GM12891 (cell line): ENCODE results near the gene C9.
A peak's percentile ranks its signal among the peaks of the same experiment; 100 is the strongest.
"Not testable (repeated sequence)": the region's sequence is repeated elsewhere in the genome, so short reads cannot be mapped to it uniquely, and the experiment has no call there.

ENCODE experiments used
- DNase-seq: peaks from one replicate; pipeline ENCODE4 v3.0.0; 2011; ENCODE audit warnings: low spot score; ENCODE audit not compliant: insufficient read length
- FAIRE-seq: peaks from 2 replicates; lab custom pipeline; 2011; peaks lifted over from hg19 to GRCh38; lab: Jason Lieb, UNC
- PAX5 ChIP-seq: IDR thresholded peaks from 2 replicates; pipeline ENCODE4 v1.6.1; 2011; ENCODE audit warnings: low read length, moderate library complexity, mild to moderate bottlenecking; ENCODE audit not compliant: insufficient read depth, severe bottlenecking
- POLR2A ChIP-seq: IDR thresholded peaks from 2 replicates; pipeline ENCODE4 v1.6.1; 2011; ENCODE audit warnings: low read depth, low read length, control low read depth
- POLR2AphosphoS5 ChIP-seq: IDR thresholded peaks from 2 replicates; pipeline ENCODE4 v1.6.1; 2011; ENCODE audit warnings: low read depth, low read length, control low read depth
- POU2F2 ChIP-seq: IDR thresholded peaks from 2 replicates; pipeline ENCODE4 v1.6.1; 2011; ENCODE audit warnings: low read depth, mild to moderate bottlenecking, control low read depth, low read length, moderate library complexity
- SPI1 ChIP-seq: IDR thresholded peaks from 2 replicates; pipeline ENCODE4 v1.6.1; 2011; ENCODE audit warnings: low read depth, low read length, control low read depth
- TAF1 ChIP-seq: IDR thresholded peaks from 2 replicates; pipeline ENCODE4 v1.6.1; 2011; ENCODE audit warnings: low read depth, low read length, control low read depth

Gene C9

GRCh38 chr5:39240750-39241149 is 123.5 kb downstream of the C9 start:
- DNase-seq (no peak), FAIRE-seq (no peak)
- TF ChIP-seq POU2F2 (no peak), PAX5 (no peak), POLR2AphosphoS5 (no peak), SPI1 (no peak), TAF1 (no peak), POLR2A (no peak)

- TF ChIP-seq POLR2A (no peak), TAF1 (no peak), PAX5 (no peak), POU2F2 (no peak), POLR2AphosphoS5 (no peak), SPI1 (no peak)
- no peak for DNase-seq
- FAIRE-seq: peak; percentile 16
These were observed 125.8 kb downstream of the C9 start for GRCh38 chr5:39238366-39239105.

DNA sequence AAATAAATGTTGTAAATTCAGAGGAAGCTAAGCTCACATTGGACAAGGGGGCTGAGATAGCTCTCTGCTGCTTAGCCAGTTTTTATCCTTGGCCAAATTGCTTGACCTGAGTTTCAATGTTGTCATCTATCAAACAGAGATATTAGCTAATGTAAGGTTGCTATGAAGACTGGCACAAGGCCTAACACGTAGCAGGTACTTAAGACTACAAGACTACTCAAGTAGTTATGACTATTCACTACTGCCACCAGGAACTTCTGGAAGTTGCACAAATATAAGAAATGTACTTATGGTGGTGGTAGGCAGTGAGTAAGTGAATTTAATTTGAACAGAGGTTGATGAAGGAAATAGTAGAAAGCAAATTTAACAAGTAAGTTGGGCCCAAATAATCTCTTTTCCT is 127.6 kb downstream of the C9 start:
- DNase-seq (no peak), FAIRE-seq (no peak)
- TF ChIP-seq POLR2AphosphoS5: no peak
- TF ChIP-seq TAF1: no peak
- no peak for TF ChIP-seq SPI1
- TF ChIP-seq POU2F2: no peak
- TF ChIP-seq PAX5: no peak
- no peak for TF ChIP-seq POLR2A

- FAIRE-seq (no peak), DNase-seq (no peak)
- no peak for TF ChIP-seq POLR2A
- no peak for TF ChIP-seq TAF1
- no peak for TF ChIP-seq SPI1
- TF ChIP-seq PAX5: no peak
- no peak for TF ChIP-seq POLR2AphosphoS5
- no peak for TF ChIP-seq POU2F2
These were observed 128.6 kb downstream of the C9 start for GRCh38 chr5:39235648-39236047.

- not testable (repeated sequence) for DNase-seq, FAIRE-seq
These were observed 129.8 kb downstream of the C9 start for GRCh38 chr5:39234494-39234893.
